Kidney tubule cell (primary cell): ENCODE results near the gene MYLK3.
"Not testable (repeated sequence)": the region's sequence is repeated elsewhere in the genome, so short reads cannot be mapped to it uniquely, and the experiment has no call there.

ENCODE experiments used
- DNase-seq: peaks from one replicate; pipeline ENCODE4 v3.0.0-alpha.2; 2018; ENCODE audit warnings: low spot score

MYLK3 gene

GRCh38 chr16:46747777-46748651 lies at the start of gene MYLK3:
MYLK3 (minus strand) TSS chr16:46748344; CDS start chr16:46748193, 151 bp downstream.
- no peak for DNase-seq

GRCh38 chr16:46797501-46797900 lies 49.4 kb upstream of the MYLK3 start:
- no peak for DNase-seq

GRCh38 chr16:46796764-46797269 lies 48.7 kb upstream of the MYLK3 start:
- DNase-seq: no peak

GRCh38 chr16:46793841-46794240 lies 45.7 kb upstream of the MYLK3 start:
- DNase-seq: no peak

GRCh38 chr16:46790599-46791270 lies 42.6 kb upstream of the MYLK3 start:
- DNase-seq: no peak

GRCh38 chr16:46789499-46790414 lies 41.6 kb upstream of the MYLK3 start:
- peak; percentile 60 for DNase-seq

- DNase-seq: no peak
Observed at GRCh38 chr16:46788891-46789474, 40.8 kb upstream of the MYLK3 start.

- DNase-seq: no peak
Observed at GRCh38 chr16:46787909-46788308, 39.8 kb upstream of the MYLK3 start.

GRCh38 chr16:46785076-46785845 lies 37.1 kb upstream of the MYLK3 start:
- no peak for DNase-seq

GRCh38 chr16:46784569-46784968 lies 36.4 kb upstream of the MYLK3 start:
- DNase-seq: not testable (repeated sequence)

- no peak for DNase-seq
Observed at GRCh38 chr16:46783800-46784199, 35.7 kb upstream of the MYLK3 start.

GRCh38 chr16:46782320-46782719 lies 34.2 kb upstream of the MYLK3 start:
- no peak for DNase-seq

- DNase-seq: no peak
Observed at GRCh38 chr16:46777804-46778203, 29.7 kb upstream of the MYLK3 start.

- no peak for DNase-seq
Observed at GRCh38 chr16:46775214-46775613, 27.1 kb upstream of the MYLK3 start.

GRCh38 chr16:46774743-46775177 lies 26.6 kb upstream of the MYLK3 start:
- no peak for DNase-seq

GRCh38 chr16:46772463-46772862 lies 24.3 kb upstream of the MYLK3 start:
- no peak for DNase-seq

- DNase-seq: no peak
Observed at GRCh38 chr16:46768809-46769208, 20.7 kb upstream of the MYLK3 start.

- DNase-seq: peak; percentile 71
Observed at GRCh38 chr16:46765050-46765449, 16.9 kb upstream of the MYLK3 start.

GRCh38 chr16:46763147-46763546 lies 15.0 kb upstream of the MYLK3 start:
- no peak for DNase-seq

- DNase-seq: no peak
Observed at GRCh38 chr16:46762583-46762982, 14.4 kb upstream of the MYLK3 start.

- no peak for DNase-seq
Observed at GRCh38 chr16:46759309-46759708, 11.2 kb upstream of the MYLK3 start.
